ENCODE results near the gene BABAM1. TPM values are rescaled to one million over a fixed set of nuclear protein-coding genes. Genes with fewer than 3 reads are reported as not detected.

The BABAM1 gene
- total RNA-seq, 2 donors from 2014 or later = 136 to 151 TPM

DNA sequence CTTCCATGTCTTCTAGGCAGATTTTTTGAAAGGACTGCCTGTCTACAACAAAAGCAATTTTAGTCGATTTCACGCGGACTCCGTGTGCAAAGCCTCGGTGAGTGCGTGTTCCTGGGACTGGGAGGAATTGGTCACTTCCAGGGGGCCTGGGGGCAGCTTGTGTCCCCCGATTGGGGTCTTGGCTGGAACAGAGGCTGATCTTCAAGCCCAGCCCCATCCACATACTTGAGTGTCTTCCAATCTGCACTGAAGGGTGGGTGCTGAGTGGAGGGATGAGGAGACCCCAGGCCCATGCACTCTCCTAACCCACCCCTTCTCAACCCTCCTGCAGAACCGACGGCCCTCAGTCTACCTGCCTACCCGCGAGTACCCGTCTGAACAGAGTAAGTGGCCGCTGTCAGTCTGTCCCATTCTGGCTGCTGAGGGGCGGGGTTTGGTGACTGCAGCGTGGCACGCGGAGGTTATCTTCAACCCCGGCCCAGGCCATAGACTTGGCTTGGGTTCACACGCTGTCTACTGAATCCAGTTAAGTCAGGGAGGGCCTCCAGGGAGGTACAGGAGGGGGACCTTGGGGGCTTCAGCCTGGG, 46.9 kb downstream of the BABAM1 start:
- H3K4me1 ChIP-seq (ENCODE audit: control insufficient read depth, insufficient read depth, low read length) = peaks cover 6% of the 10 kb centered on the region
- peaks cover 31% of the 10 kb centered on the region for H3K36me3 Mint-ChIP-seq (ENCODE audit: low read depth)
- H3K9me3 Mint-ChIP-seq = no peaks in the 10 kb centered on the region
- H3K27me3 ChIP-seq (ENCODE audit: control insufficient read depth, insufficient read depth, low read length, poor library complexity, severe bottlenecking) = no peaks in the 10 kb centered on the region
- no peak for DNase-seq
- H3K9me3 ChIP-seq (ENCODE audit: control insufficient read depth, low read length) = no peaks in the 10 kb centered on the region
- no peaks in the 10 kb centered on the region for H3K27me3 Mint-ChIP-seq (ENCODE audit: insufficient read depth)
- no peak overlapping the region for H3K4me3 ChIP-seq (ENCODE audit: low read length)
- H3K9ac ChIP-seq (ENCODE audit: extremely low read depth, low read length, poor library complexity, severe bottlenecking) = no peak overlapping the region
- no peak overlapping the region for H3K27ac ChIP-seq (ENCODE audit: low read depth, low read length)
- no peak overlapping the region for H3K27ac Mint-ChIP-seq
- WGBS, 2 experiments (ENCODE audit: insufficient coverage in 1 of 2, insufficient read length in 1 of 2) = 90 to 96% methylated on average over 10 to 19 of the region's 19 CpGs
- no peak overlapping the region for H3K4me3 Mint-ChIP-seq
- TF ChIP-seq, protein P1, sequence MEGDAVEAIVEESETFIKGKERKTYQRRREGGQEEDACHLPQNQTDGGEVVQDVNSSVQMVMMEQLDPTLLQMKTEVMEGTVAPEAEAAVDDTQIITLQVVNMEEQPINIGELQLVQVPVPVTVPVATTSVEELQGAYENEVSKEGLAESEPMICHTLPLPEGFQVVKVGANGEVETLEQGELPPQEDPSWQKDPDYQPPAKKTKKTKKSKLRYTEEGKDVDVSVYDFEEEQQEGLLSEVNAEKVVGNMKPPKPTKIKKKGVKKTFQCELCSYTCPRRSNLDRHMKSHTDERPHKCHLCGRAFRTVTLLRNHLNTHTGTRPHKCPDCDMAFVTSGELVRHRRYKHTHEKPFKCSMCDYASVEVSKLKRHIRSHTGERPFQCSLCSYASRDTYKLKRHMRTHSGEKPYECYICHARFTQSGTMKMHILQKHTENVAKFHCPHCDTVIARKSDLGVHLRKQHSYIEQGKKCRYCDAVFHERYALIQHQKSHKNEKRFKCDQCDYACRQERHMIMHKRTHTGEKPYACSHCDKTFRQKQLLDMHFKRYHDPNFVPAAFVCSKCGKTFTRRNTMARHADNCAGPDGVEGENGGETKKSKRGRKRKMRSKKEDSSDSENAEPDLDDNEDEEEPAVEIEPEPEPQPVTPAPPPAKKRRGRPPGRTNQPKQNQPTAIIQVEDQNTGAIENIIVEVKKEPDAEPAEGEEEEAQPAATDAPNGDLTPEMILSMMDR (conservative IDR thresholded peaks at IDR 0.05) = no peak
- peaks cover 36% of the 10 kb centered on the region for H3K36me3 ChIP-seq (ENCODE audit: control insufficient read depth, insufficient read depth, low read length)
- peaks cover 7% of the 10 kb centered on the region for H3K4me1 Mint-ChIP-seq

DNA sequence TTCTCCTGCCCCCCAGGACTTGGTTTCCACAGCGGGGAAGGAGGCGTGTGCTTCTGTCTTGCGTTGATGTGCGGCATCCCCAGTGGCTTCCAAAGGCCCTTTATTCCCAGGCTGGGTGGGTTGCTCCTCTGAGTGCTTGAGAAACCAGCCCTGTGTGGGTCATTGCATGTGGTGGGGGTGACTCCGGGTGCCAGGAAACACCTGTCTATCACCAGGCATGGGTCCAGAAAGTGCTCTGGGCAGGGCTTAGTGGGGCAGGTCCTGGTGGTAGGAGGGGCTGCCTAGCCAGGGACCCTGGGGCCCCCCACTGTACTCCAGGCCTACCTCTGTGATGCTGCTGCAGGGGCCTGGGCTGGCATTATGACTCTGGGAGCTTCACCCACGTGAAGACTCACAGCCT, 51.7 kb downstream of the BABAM1 start:
- Mint-ChIP-seq H3K4me1 (no peaks in the 10 kb centered on the region), H3K27ac (no peak overlapping the region), H3K4me3 (no peak overlapping the region), H3K27me3 (ENCODE audit: insufficient read depth) (no peaks in the 10 kb centered on the region), H3K36me3 (ENCODE audit: low read depth) (peaks cover 47% of the 10 kb centered on the region), H3K9me3 (no peaks in the 10 kb centered on the region)
- TF ChIP-seq, protein P1 (conservative IDR thresholded peaks at IDR 0.05) = no peak
- no peaks in the 10 kb centered on the region for H3K4me1 ChIP-seq (ENCODE audit: control insufficient read depth, insufficient read depth, low read length)
- no peak for DNase-seq
- no peaks in the 10 kb centered on the region for H3K9me3 ChIP-seq (ENCODE audit: control insufficient read depth, low read length)
- peaks cover 29% of the 10 kb centered on the region for H3K36me3 ChIP-seq (ENCODE audit: control insufficient read depth, insufficient read depth, low read length)
- H3K27me3 ChIP-seq (ENCODE audit: control insufficient read depth, insufficient read depth, low read length, poor library complexity, severe bottlenecking) = no peaks in the 10 kb centered on the region
- H3K4me3 ChIP-seq (ENCODE audit: low read length) = no peak overlapping the region
- no peak overlapping the region for H3K9ac ChIP-seq (ENCODE audit: extremely low read depth, low read length, poor library complexity, severe bottlenecking)
- WGBS, 2 experiments (ENCODE audit: insufficient coverage in 1 of 2, insufficient read length in 1 of 2) = 92 to 93% methylated on average over 3 to 6 of the region's 6 CpGs
- no peak overlapping the region for H3K27ac ChIP-seq (ENCODE audit: low read depth, low read length)

DNA sequence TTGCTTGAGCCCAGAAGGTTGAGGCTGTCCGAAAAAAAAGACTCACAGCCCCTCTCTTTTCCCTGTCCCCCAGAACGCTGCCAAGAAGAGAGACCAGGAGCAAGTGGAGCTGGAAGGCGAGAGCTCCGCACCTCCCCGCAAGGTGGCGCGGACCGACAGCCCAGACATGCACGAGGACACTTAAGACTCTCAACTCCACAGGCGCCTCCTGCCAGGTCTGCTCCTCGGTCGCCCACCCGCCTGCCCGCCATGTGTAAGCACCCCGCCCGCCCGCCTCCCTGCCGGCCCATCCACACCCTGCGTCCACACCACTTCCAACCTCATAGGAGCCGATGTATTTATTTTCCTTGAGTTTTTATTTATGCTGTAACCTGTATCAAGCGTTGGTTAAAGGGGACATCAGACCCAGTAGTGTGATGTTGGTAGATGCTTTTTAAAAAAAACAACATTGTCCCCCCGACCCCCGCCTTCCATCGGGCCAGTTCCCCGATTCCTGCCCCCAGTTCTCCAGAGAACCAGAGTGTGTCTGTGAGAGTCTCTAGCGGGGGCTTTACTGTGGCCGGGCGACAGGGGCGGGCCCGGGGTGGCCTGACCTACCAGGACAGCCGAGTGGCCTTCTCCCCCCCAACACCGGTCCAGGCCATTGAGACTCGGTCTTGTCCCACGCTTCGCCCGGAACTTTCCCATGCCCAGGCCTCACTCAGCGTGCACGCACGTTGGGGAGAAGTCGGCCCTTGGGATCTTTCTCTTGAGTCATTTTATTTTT, 52.4 kb downstream of the BABAM1 start:
- DNase-seq = no peak
- H3K4me1 ChIP-seq (ENCODE audit: control insufficient read depth, insufficient read depth, low read length) = no peaks in the 10 kb centered on the region
- no peak overlapping the region for H3K4me3 ChIP-seq (ENCODE audit: low read length)
- no peak overlapping the region for H3K9ac ChIP-seq (ENCODE audit: extremely low read depth, low read length, poor library complexity, severe bottlenecking)
- H3K4me1 Mint-ChIP-seq = no peaks in the 10 kb centered on the region
- no peaks in the 10 kb centered on the region for H3K27me3 ChIP-seq (ENCODE audit: control insufficient read depth, insufficient read depth, low read length, poor library complexity, severe bottlenecking)
- no peaks in the 10 kb centered on the region for H3K9me3 ChIP-seq (ENCODE audit: control insufficient read depth, low read length)
- TF ChIP-seq, protein P1 (conservative IDR thresholded peaks at IDR 0.05) = no peak
- H3K36me3 Mint-ChIP-seq (ENCODE audit: low read depth) = peaks cover 42% of the 10 kb centered on the region
- 96 to 100% methylated on average over 16 to 40 of the region's 40 CpGs for WGBS, 2 experiments (ENCODE audit: insufficient coverage in 1 of 2, insufficient read length in 1 of 2)
- H3K27ac ChIP-seq (ENCODE audit: low read depth, low read length) = no peak overlapping the region
- no peak overlapping the region for H3K27ac Mint-ChIP-seq
- no peak overlapping the region for H3K4me3 Mint-ChIP-seq
- H3K27me3 Mint-ChIP-seq (ENCODE audit: insufficient read depth) = no peaks in the 10 kb centered on the region
- peaks cover 22% of the 10 kb centered on the region for H3K36me3 ChIP-seq (ENCODE audit: control insufficient read depth, insufficient read depth, low read length)
- no peaks in the 10 kb centered on the region for H3K9me3 Mint-ChIP-seq
